K562 (cell line): ENCODE measurements around the gene GCDH. TPM values are rescaled to one million over a fixed set of nuclear protein-coding genes. Genes with fewer than 3 reads are reported as not detected.

Experiments used
- BRD9 ChIP-seq: fragments of 450-650 bp; IDR thresholded peaks from 2 replicates; pipeline ENCODE4 v1.6.1; 2018; ENCODE audit warnings: low read depth; ENCODE audit not compliant: partially characterized antibody
- CREB1 ChIP-seq, 2 experiments: sonication (generic) in 1 of 2; formaldehyde crosslinking in 1 of 2; IDR thresholded peaks; 2 replicates each; pipeline versions ENCODE4 v1.6.1 to v1.8.0; 2012 to 2022; ENCODE audit warnings: inconsistent platforms in 1 of 2, mild to moderate bottlenecking in 1 of 2, missing genetic modification reagents in 1 of 2, moderate library complexity in 1 of 2
- CREBBP ChIP-seq: IDR thresholded peaks from one replicate; pipeline ENCODE4 v1.6.1; 2012; ENCODE audit warnings: low read depth, mild to moderate bottlenecking, control low read depth, inconsistent platforms, low read length
- FOXP1 ChIP-seq: sonication (generic); formaldehyde crosslinking; IDR thresholded peaks from 2 replicates; pipeline ENCODE4 v1.8.0; 2022; ENCODE audit warnings: mild to moderate bottlenecking, missing genetic modification reagents
- GTF3C2 ChIP-seq: IDR thresholded peaks from 3 replicates; pipeline ENCODE4 v1.6.1; 2011; ENCODE audit warnings: borderline replicate concordance, mild to moderate bottlenecking, moderate library complexity; ENCODE audit not compliant: insufficient read length; ENCODE audit errors: extremely low read depth
- HINFP ChIP-seq: fragments of 450-650 bp; conservative IDR thresholded peaks from 2 replicates; pipeline ENCODE4 v1.6.1; 2016; ENCODE audit warnings: missing genetic modification characterization, low read depth, mild to moderate bottlenecking, control low read depth, missing compliant biosample characterization
- MBD2 ChIP-seq: sonication (generic); IDR thresholded peaks from 2 replicates; pipeline ENCODE4 v1.6.1; 2016; ENCODE audit warnings: low read depth, borderline replicate concordance
- MCM7 ChIP-seq, 2 experiments: fragments of 450-650 bp; IDR thresholded peaks; 2 replicates each; pipeline ENCODE4 v1.6.1; 2016 to 2018
- MTF1 ChIP-seq: fragments of 250-450 bp; sonication (Bioruptor Pico); IDR thresholded peaks from 2 replicates; pipeline ENCODE4 v1.9.0; 2021; ENCODE audit warnings: moderate library complexity, mild to moderate bottlenecking, inconsistent platforms, borderline replicate concordance
- NRF1 ChIP-seq, 2 experiments: fragments of 450-650 bp; IDR thresholded peaks in 1 of 2; conservative IDR thresholded peaks in 1 of 2; 2 replicates each; pipeline ENCODE4 v1.6.1; 2014; ENCODE audit warnings: mild to moderate bottlenecking in 2 of 2
- POLR2H ChIP-seq: IDR thresholded peaks from 2 replicates; pipeline ENCODE4 v1.6.1; 2016; ENCODE audit warnings: missing genetic modification characterization, low read depth, mild to moderate bottlenecking, control low read depth, missing compliant biosample characterization, moderate library complexity
- SIN3A ChIP-seq, 2 experiments: fragments of 150-350 bp in 1 of 2; IDR thresholded peaks; 2 replicates each; pipeline ENCODE4 v1.6.1; 2011 to 2016; ENCODE audit warnings: borderline replicate concordance in 2 of 2, low read depth in 2 of 2, low read length in 2 of 2, mild to moderate bottlenecking in 2 of 2, moderate library complexity in 2 of 2; ENCODE audit not compliant: control insufficient read depth in 1 of 2
- TFAP4 ChIP-seq: sonication (generic); formaldehyde crosslinking; IDR thresholded peaks from 2 replicates; pipeline ENCODE4 v1.8.0; 2022; ENCODE audit warnings: missing genetic modification reagents, mild to moderate bottlenecking, moderate library complexity, borderline replicate concordance
- TRIM24 ChIP-seq, 2 experiments: fragments of 450-650 bp; IDR thresholded peaks; 2 replicates each; pipeline ENCODE4 v1.6.1; 2016
- TRIM25 ChIP-seq: fragments of 450-650 bp; IDR thresholded peaks from 2 replicates; pipeline ENCODE4 v1.7.0; 2016; ENCODE audit warnings: borderline replicate concordance
- U2AF1 ChIP-seq: fragments of 200-400 bp; formaldehyde crosslinking; optimal IDR thresholded peaks from 2 replicates; pipeline ENCODE3; 2017; ENCODE audit warnings: mild to moderate bottlenecking, low read depth, low read length, moderate library complexity
- ZNF696 ChIP-seq: fragments of 250-450 bp; sonication (Bioruptor Pico); conservative IDR thresholded peaks from 2 replicates; pipeline ENCODE4 v1.4.0; 2020; ENCODE audit warnings: mild to moderate bottlenecking, moderate library complexity
- ZNF780A ChIP-seq: fragments of 250-450 bp; sonication (Bioruptor Pico); IDR thresholded peaks from 2 replicates; pipeline ENCODE4 v1.5.0; 2021; ENCODE audit warnings: mild to moderate bottlenecking
- ZNF79 ChIP-seq: fragments of 250-450 bp; sonication (Bioruptor Pico); IDR thresholded peaks from 2 replicates; pipeline ENCODE4 v1.4.0; 2020; ENCODE audit warnings: low read depth, mild to moderate bottlenecking, moderate library complexity
- ZZZ3 ChIP-seq: fragments of 450-650 bp; IDR thresholded peaks from 2 replicates; pipeline ENCODE4 v1.6.1; 2016; ENCODE audit warnings: antibody characterized with exemption, mild to moderate bottlenecking, moderate library complexity
- polyA plus RNA-seq, 8 experiments: library from polyadenylated mRNA; depleted of rRNA in 4 of 8; stranded (reverse) in 5 of 8; unstranded in 3 of 8; fragments of >200 nt; fragmentation: Nextera tagmentation in 2 of 8; fragmentation: Illumina TruSeq in 1 of 8; extraction: Ambion mirVana in 2 of 8; extraction: Trizol in 1 of 8; gene quantifications; 2 replicates each; pipeline versions ENCODE4 v1.2.1 to v1.2.3, GENCODE V29; 2011 to 2014; ENCODE audit warnings: inconsistent platforms in 1 of 8, missing spikeins in 1 of 8
- total RNA-seq, 7 experiments: library from RNA; depleted of rRNA in 6 of 7; stranded (reverse); fragments of >200 nt in 6 of 7; fragmentation: Illumina TruSeq in 2 of 7; extraction: Trizol in 2 of 7; gene quantifications; 2 replicates each; pipeline versions ENCODE4 v1.2.1 to v1.2.3, GENCODE V29; 2011 to 2021; ENCODE audit warnings: low replicate concordance in 1 of 7

GCDH gene
- total and polyA plus RNA-seq, 9 of the 15 experiments (the other 6 are each of a cell fraction or from before 2014, with no cell fraction given), result 2.9 to 50.8 (median 19.1) TPM

GRCh38 chr19:12890787-12891552 lies at the start of gene GCDH (continued):
- peak; percentile 92; a peak in 3 of 4 replicates for TF ChIP-seq SIN3A (IDR thresholded peaks at IDR 0.05; ENCODE audit: borderline replicate concordance in 2 of 2, control insufficient read depth in 1 of 2, low read depth in 2 of 2, low read length in 2 of 2)
- no peak for TF ChIP-seq ZZZ3
- peak; percentile 72; the same call in 1 of the 2 replicates for TF ChIP-seq FOXP1 (CRISPR knock-in tag)
- no peak for TF ChIP-seq BRD9
- peak; percentile 81 for TF ChIP-seq MBD2
- TF ChIP-seq CREBBP, result no peak
- TF ChIP-seq TRIM25, result no peak
- TF ChIP-seq POLR2H (tag), result no peak
- peak; percentile 69 to 70 for TF ChIP-seq NRF1 (conservative IDR thresholded peaks at IDR 0.05 in 1 of 2, IDR thresholded peaks at IDR 0.05 in 1 of 2)
- TF ChIP-seq ZNF79 (CRISPR knock-in tag), result no peak
- TF ChIP-seq U2AF1, result no peak
- peak; percentile 93 for TF ChIP-seq CREB1 (IDR thresholded peaks at IDR 0.05)
- TF ChIP-seq CREB1 (CRISPR knock-in tag; IDR thresholded peaks at IDR 0.05), result peak; percentile 86
- TF ChIP-seq MCM7 (IDR thresholded peaks at IDR 0.05), result no peak
- TF ChIP-seq TFAP4 (CRISPR knock-in tag), result peak; percentile 84
- no peak for TF ChIP-seq GTF3C2
- TF ChIP-seq MTF1 (CRISPR knock-in tag), result no peak
- no peak for TF ChIP-seq ZNF780A (CRISPR knock-in tag)
- TF ChIP-seq TRIM24 (IDR thresholded peaks at IDR 0.05), result no peak
- TF ChIP-seq HINFP, result peak; percentile 84
- TF ChIP-seq ZNF696 (CRISPR knock-in tag), result no peak
